ACHN (cell line): ENCODE measurements around the gene THSD4.
"Not testable (repeated sequence)": the region's sequence is repeated elsewhere in the genome, so short reads cannot be mapped to it uniquely, and the experiment has no call there.

Experiments used
- DNase-seq: peaks from one replicate; pipeline ENCODE4 v3.0.0-alpha.2; 2015
- in situ Hi-C: cut with HindIII; loops from 2 replicates; pipeline ENCODE4 v1.10.0; 2017; ENCODE audit warnings: low sequenced_read_pairs, low pct_ligation_motif_present, low pct_unique_long_range_greater_than_20kb

Gene THSD4

GRCh38 chr15:71261418-71261817 lies 146.1 kb downstream of the THSD4 start:
- in situ Hi-C loops = no loop called here
- DNase-seq = no peak

GRCh38 chr15:71261909-71262308 lies 146.6 kb downstream of the THSD4 start:
- in situ Hi-C loops = no loop called here
- no peak for DNase-seq

- DNase-seq = no peak
- in situ Hi-C loops = no loop called here
These were observed 147.3 kb downstream of the THSD4 start for GRCh38 chr15:71262599-71262998.

DNA sequence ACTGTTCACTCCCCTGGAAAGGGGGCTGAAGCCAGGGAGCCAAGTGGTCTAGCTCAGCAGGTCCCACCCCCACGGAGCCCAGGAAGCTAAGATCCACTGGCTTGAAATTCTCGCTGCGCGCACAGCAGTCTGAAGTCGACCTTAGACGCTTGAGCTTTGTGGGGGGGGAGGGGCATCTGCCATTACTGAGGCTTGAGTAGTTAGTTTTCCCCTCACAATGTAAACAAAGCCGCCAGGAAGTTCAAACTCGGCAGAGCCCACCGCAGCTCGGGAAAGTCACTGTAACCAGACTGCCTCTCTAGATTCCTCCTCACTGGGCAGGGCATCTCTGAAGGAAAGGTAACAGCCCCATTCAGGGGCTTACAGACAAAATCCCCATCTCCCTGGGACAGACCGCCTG lies 150.3 kb downstream of the THSD4 start:
- DNase-seq, in situ Hi-C loops: not testable (repeated sequence)

DNA sequence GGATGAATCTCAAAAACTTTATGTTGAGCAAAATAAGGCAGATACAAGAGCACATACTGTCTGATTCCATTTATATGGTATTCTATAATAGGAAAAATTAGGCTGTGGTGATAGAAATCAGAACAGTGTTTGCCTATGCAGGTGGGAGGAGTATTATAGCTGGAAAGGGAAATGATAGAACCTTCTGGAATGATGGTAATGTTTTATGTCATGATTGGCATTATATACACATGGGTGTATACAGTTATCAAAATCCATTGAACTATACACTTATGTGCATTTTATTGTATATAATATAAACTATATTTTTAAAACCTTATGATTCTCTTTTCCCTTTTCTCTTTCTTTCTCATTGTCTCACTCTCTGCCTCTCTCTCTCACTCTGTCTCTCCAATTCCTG lies 156.1 kb downstream of the THSD4 start:
- DNase-seq = no peak
- in situ Hi-C loops = no loop called here

DNA sequence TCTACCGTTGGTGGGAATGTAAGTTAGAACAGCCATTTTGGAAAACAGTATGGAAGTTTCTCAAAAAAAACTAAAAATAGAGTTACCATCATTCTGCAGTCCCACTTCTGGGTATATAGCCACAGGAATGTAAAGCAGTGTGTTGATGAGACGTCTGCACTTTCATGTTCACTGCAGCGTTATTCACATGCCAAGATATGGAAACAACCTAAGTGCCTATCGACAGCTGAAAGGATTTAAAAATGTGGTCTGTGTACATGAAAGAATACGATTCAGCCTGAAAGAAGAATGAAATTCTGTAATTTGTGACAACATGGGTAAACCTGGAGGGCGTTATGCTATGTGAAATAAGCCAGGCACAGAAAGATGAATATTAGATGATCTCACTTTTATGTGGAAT lies 157.7 kb downstream of the THSD4 start:
- in situ Hi-C loops = no loop called here
- DNase-seq = no peak

- DNase-seq = no peak
- in situ Hi-C loops = no loop called here
These were observed 158.6 kb downstream of the THSD4 start for GRCh38 chr15:71273731-71274447.

DNA sequence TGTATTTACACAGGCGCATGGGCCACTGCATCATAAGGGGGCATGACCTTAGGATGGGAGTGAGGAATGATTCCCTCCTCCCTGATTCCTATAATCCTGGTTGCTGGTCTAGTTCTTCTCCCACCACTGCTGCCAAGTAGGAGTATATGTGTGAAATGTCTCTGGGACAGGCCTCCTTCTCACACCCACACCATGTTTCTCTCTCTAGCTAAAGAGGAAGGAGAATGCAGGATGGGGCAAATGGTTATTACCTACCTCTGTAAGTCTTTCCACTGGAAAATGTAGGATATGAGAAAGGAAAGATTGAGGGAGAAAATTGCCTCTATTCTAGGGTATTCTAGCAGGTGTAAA lies 159.2 kb downstream of the THSD4 start:
- in situ Hi-C loops = no loop called here
- DNase-seq = no peak

DNA sequence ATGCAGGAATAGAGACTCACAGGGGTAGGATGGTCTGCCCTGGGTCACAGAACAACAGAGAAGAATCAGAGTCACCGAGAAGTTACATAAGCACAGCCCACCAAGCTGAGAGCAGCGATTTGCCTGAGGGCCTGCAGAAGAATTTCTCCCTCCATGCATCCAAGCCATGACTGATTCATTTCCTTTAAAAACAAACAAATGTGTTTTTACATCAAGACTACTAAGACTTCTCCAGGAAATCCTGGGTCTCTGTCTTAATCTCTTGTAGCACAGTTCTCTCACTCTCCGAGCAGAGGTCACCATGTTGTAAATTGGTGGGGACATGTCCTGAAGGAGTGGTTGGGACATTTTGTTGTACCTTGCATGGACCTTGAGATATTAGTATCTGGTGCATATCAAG lies 159.8 kb downstream of the THSD4 start:
- DNase-seq = no peak
- in situ Hi-C loops = no loop called here

- in situ Hi-C loops = no loop called here
- no peak for DNase-seq
These were observed 160.5 kb downstream of the THSD4 start for GRCh38 chr15:71275566-71276335.

DNA sequence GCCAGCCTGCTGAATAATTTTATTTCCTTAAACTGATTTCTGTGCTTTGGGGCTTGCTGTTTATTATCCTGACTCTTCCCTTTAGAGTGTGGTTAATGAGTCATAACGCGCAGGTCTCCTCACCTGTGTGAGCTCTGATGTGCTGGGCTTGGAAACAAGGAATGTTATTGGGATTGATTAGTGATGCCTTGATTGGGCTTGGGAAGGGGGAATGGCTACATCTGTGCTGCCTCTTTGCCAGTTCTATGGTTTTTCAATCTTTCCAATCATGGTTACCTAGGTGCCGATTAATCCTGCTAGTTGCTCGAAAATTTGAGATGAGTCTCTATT lies 161.0 kb downstream of the THSD4 start:
- in situ Hi-C loops = no loop called here
- no peak for DNase-seq

- in situ Hi-C loops = no loop called here
These were observed 163.9 kb downstream of the THSD4 start for GRCh38 chr15:71278989-71279756.

GRCh38 chr15:71279757-71280141 lies 164.5 kb downstream of the THSD4 start:
- no peak for DNase-seq
- in situ Hi-C loops = no loop called here

More at GRCh38 chr15:71278989-71279756, 163.9 kb downstream of the THSD4 start:
- no peak for DNase-seq

DNA sequence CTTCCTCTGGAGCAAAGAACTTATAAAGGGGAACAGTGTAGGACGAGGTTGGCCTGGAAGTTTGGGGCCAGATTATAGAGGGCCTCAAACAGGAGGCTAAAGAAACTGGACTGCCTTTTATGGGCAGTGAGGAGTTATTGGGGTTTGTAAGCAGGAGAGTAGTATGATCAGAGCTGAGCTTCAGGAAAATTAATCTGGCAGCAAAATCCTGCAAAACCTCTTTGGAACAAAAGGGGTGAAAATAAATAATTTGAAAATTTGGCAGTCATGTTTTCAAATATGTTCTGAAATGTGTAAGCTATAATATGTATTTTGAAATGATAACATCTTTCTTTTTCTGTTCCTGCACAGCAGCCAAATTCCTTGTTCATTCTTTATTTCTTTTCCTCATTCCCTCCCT lies 164.9 kb downstream of the THSD4 start:
- in situ Hi-C loops = no loop called here
- DNase-seq = no peak

GRCh38 chr15:71281256-71281655 lies 166.0 kb downstream of the THSD4 start:
- in situ Hi-C loops = no loop called here
- DNase-seq = no peak

- no peak for DNase-seq
- in situ Hi-C loops = no loop called here
These were observed 166.8 kb downstream of the THSD4 start for GRCh38 chr15:71282076-71282475.

GRCh38 chr15:71288348-71288955 lies 173.2 kb downstream of the THSD4 start:
- no peak for DNase-seq
- in situ Hi-C loops = no loop called here

- no peak for DNase-seq
These were observed 174.7 kb downstream of the THSD4 start for GRCh38 chr15:71290002-71290401.

GRCh38 chr15:71290881-71291635 lies 175.8 kb downstream of the THSD4 start:
- DNase-seq = no peak
- in situ Hi-C loops = no loop called here

More at GRCh38 chr15:71290002-71290401, 174.7 kb downstream of the THSD4 start:
- in situ Hi-C loops = no loop called here
